ENCODE measurements around the gene DDX1. TPM values are rescaled to one million over a fixed set of nuclear protein-coding genes. Genes with fewer than 3 reads are reported as not detected.

DDX1 gene
- total and polyA plus RNA-seq, 10 of the 15 experiments (the other 5 are each of a cell fraction or from before 2014, with no cell fraction given) = 53.2 to 134 (median 85.6) TPM

DNA sequence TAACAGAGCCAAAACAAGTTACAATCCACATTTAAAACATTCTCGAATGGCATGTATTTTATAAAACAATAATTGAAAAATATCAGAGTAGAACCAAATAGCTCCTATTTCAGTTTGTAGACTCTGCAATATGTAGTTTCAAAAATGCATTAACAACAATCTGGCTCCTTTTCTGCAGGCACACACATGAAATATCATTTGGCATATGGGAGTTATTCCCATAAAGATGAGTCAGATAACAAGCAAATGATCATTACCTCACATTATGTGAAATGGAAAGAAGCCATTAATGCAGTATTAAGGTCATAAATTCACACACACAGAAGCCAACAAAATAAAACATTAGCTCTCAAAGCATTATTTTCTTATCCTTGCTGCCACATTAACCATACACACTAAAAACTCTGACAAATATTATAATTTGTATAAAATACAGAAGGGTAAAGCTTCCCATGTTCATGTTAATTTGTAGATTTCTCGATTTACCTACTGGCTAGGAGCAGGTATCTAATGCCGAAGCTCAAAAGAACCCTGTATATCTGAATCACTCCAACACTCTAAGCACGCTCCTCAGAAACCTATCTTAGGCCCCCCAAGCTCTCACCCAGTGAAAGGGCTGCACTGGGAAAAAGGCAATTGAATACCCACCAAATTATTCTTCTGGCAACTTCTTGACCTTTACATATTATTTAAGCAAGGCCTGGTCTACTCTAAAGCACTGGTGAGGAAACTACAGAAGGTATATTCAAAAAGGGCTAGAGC, 44.4 kb upstream of the DDX1 start:
- no peak for FAIRE-seq
- ChIA-PET CTCF (interaction anchor here (1.1 to 2.5 kb wide), 6 partner anchors 9 to 35 kb away, joined by 3 to 21 read pairs (median 6); partner anchors contain the start of gene NBAS), POLR2A (no interaction called here), SMC1A (ENCODE audit: uncharacterized antibody, unreplicated experiment) (interaction anchor here (0.9 to 1.6 kb wide), 3 partner anchors 9 to 15 kb away, joined by 3 to 7 read pairs (median 4); no protein-coding TSS in a partner anchor), RAD21 (ENCODE audit: unreplicated experiment) (no interaction called here)
- Histone ChIP-seq H3K4me1 (ENCODE audit: control insufficient read depth, insufficient read depth, low read length) (no peaks in the 10 kb centered on the region), H3K27me3 (replicated peaks in 1 of 2; ENCODE audit: control insufficient read depth in 2 of 2, insufficient read depth in 2 of 2, low read length in 1 of 2) (no peaks in the 10 kb centered on the region), H3K27ac (ENCODE audit: control insufficient read depth, insufficient read depth) (no peak overlapping the region), H3K79me2 (ENCODE audit: control insufficient read depth, insufficient read depth, low read length) (no peaks in the 10 kb centered on the region), H3K36me3 (ENCODE audit: control insufficient read depth in 2 of 2, insufficient read depth in 2 of 2, low read length in 1 of 2) (no peaks in the 10 kb centered on the region; a peak in 3 of 4 replicates), H4K20me1 (ENCODE audit: control insufficient read depth, insufficient read depth) (no peaks in the 10 kb centered on the region), H2AFZ (ENCODE audit: control insufficient read depth, low read depth, low read length) (no peak overlapping the region), H3K4me3 (no peak overlapping the region), H3K4me2 (ENCODE audit: control insufficient read depth, insufficient read depth) (no peak overlapping the region), H3K9ac (ENCODE audit: control insufficient read depth, insufficient read depth, low read length) (no peak overlapping the region), H3K9me3 (replicated peaks; ENCODE audit: control insufficient read depth, insufficient read depth, low read length) (no peaks in the 10 kb centered on the region)
- intact Hi-C loops (cut with micrococcal nuclease; ENCODE audit: unreplicated experiment) (no loop called here), in situ Hi-C loops (cut with MboI) (no loop called here)
- ATAC-seq = no peak
- no peak for DNase-seq (ENCODE audit: low read depth, low spot score)
- no peak for TF ChIP-seq PML (IDR thresholded peaks at IDR 0.05; ENCODE audit: low read length)
- TF ChIP-seq ZNF24 (IDR thresholded peaks at IDR 0.05) = no peak
- no peak for TF ChIP-seq CHD1 (IDR thresholded peaks at IDR 0.05; ENCODE audit: low read depth, low read length)
- TF ChIP-seq, protein P1, sequence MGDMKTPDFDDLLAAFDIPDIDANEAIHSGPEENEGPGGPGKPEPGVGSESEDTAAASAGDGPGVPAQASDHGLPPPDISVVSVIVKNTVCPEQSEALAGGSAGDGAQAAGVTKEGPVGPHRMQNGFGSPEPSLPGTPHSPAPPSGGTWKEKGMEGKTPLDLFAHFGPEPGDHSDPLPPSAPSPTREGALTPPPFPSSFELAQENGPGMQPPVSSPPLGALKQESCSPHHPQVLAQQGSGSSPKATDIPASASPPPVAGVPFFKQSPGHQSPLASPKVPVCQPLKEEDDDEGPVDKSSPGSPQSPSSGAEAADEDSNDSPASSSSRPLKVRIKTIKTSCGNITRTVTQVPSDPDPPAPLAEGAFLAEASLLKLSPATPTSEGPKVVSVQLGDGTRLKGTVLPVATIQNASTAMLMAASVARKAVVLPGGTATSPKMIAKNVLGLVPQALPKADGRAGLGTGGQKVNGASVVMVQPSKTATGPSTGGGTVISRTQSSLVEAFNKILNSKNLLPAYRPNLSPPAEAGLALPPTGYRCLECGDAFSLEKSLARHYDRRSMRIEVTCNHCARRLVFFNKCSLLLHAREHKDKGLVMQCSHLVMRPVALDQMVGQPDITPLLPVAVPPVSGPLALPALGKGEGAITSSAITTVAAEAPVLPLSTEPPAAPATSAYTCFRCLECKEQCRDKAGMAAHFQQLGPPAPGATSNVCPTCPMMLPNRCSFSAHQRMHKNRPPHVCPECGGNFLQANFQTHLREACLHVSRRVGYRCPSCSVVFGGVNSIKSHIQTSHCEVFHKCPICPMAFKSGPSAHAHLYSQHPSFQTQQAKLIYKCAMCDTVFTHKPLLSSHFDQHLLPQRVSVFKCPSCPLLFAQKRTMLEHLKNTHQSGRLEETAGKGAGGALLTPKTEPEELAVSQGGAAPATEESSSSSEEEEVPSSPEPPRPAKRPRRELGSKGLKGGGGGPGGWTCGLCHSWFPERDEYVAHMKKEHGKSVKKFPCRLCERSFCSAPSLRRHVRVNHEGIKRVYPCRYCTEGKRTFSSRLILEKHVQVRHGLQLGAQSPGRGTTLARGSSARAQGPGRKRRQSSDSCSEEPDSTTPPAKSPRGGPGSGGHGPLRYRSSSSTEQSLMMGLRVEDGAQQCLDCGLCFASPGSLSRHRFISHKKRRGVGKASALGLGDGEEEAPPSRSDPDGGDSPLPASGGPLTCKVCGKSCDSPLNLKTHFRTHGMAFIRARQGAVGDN (IDR thresholded peaks at IDR 0.05) = no peak
- TF ChIP-seq, protein P2, sequence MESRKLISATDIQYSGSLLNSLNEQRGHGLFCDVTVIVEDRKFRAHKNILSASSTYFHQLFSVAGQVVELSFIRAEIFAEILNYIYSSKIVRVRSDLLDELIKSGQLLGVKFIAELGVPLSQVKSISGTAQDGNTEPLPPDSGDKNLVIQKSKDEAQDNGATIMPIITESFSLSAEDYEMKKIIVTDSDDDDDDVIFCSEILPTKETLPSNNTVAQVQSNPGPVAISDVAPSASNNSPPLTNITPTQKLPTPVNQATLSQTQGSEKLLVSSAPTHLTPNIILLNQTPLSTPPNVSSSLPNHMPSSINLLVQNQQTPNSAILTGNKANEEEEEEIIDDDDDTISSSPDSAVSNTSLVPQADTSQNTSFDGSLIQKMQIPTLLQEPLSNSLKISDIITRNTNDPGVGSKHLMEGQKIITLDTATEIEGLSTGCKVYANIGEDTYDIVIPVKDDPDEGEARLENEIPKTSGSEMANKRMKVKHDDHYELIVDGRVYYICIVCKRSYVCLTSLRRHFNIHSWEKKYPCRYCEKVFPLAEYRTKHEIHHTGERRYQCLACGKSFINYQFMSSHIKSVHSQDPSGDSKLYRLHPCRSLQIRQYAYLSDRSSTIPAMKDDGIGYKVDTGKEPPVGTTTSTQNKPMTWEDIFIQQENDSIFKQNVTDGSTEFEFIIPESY (IDR thresholded peaks at IDR 0.05) = no peak
- 70% methylated on average over 4 of the region's 4 CpGs for WGBS (ENCODE audit: insufficient coverage, insufficient replicate concordance, low lambda C conversion rate, missing lambda C conversion rate)
- no TSS peak for BruUV-seq (replicated peaks)
